ENCODE results near the gene SIGLEC11.
"Not testable (repeated sequence)": the region's sequence is repeated elsewhere in the genome, so short reads cannot be mapped to it uniquely, and the experiment has no call there.

GRCh38 chr19:49958596-49958995, 2.4 kb downstream of the SIGLEC11 start:
- not testable (repeated sequence) for TF ChIP-seq POLR2A (IDR thresholded peaks at IDR 0.05)
- TF ChIP-seq, protein P1, sequence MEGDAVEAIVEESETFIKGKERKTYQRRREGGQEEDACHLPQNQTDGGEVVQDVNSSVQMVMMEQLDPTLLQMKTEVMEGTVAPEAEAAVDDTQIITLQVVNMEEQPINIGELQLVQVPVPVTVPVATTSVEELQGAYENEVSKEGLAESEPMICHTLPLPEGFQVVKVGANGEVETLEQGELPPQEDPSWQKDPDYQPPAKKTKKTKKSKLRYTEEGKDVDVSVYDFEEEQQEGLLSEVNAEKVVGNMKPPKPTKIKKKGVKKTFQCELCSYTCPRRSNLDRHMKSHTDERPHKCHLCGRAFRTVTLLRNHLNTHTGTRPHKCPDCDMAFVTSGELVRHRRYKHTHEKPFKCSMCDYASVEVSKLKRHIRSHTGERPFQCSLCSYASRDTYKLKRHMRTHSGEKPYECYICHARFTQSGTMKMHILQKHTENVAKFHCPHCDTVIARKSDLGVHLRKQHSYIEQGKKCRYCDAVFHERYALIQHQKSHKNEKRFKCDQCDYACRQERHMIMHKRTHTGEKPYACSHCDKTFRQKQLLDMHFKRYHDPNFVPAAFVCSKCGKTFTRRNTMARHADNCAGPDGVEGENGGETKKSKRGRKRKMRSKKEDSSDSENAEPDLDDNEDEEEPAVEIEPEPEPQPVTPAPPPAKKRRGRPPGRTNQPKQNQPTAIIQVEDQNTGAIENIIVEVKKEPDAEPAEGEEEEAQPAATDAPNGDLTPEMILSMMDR (IDR thresholded peaks at IDR 0.05), result not testable (repeated sequence)

Measured in heart left ventricle (tissue), 13 donors.